ENCODE measurements around the gene ZSCAN5A.

DNA sequence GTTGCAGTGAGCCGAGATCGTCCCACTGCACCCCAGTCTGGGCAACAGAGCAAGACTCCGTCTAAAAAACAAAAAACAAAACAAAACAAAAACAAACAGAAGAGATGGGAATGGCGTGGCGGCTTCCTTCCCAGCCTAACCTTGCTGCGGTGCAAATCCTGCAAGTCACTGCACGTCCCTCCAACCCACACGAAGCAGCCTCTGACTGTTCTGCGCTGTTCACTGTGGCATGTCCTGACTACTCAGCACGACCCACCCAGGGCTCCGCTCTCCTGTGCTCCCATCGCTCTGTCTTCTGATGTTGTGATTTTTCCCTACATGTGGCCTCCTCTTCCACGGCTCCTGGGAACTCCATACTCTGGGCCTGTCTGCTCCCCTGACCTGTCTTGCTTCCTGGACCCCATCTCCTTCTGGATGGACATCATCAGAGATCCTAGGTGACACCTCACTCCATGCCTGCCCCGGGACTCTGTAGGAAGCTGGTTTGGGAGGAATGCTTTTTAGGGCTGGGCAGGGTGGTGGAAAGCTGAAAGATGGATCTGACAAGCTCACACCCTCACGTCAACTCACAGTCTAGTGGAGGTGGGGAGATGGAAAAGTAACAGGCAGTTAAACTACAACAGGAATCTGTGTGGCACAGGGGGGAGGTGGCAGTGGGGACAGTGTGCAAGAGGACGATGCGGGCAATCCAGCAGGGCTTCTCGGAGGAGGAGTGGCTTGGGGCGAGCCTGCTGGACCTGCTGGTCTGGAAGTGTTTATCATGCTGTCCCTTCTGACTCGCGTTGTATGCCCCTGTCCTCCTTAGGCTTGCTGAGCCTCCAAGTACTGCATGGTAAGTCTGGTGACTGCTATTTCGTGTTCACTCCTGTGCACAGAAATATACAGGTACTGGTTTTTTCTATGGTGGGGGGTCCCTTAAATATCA, 18.8 kb downstream of the ZSCAN5A start:
- no peak for TF ChIP-seq CEBPB (IDR thresholded peaks at IDR 0.05)
- TF ChIP-seq, protein P1, sequence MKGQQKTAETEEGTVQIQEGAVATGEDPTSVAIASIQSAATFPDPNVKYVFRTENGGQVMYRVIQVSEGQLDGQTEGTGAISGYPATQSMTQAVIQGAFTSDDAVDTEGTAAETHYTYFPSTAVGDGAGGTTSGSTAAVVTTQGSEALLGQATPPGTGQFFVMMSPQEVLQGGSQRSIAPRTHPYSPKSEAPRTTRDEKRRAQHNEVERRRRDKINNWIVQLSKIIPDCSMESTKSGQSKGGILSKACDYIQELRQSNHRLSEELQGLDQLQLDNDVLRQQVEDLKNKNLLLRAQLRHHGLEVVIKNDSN (IDR thresholded peaks at IDR 0.05), result no peak
- no peak for TF ChIP-seq EP300 (IDR thresholded peaks at IDR 0.05; ENCODE audit: borderline replicate concordance)
- TF ChIP-seq TAF1 (IDR thresholded peaks at IDR 0.05; ENCODE audit: low read depth), result no peak
- no peak for TF ChIP-seq YY1 (IDR thresholded peaks at IDR 0.05; ENCODE audit: low read depth)
- no peak for TF ChIP-seq EGR1 (IDR thresholded peaks at IDR 0.05)
- no peak for TF ChIP-seq TEAD4 (IDR thresholded peaks at IDR 0.05)
- no peak for TF ChIP-seq NFIC (IDR thresholded peaks at IDR 0.05)
- no peak for TF ChIP-seq RAD21 (IDR thresholded peaks at IDR 0.05; ENCODE audit: low read depth)
